Panc1 (cell line): ENCODE results near the gene FAM193A.

Source experiments
- POLR2AphosphoS5 ChIP-seq: IDR thresholded peaks from 2 replicates; pipeline ENCODE4 v1.6.1; 2012; ENCODE audit warnings: mild to moderate bottlenecking, low read depth, low read length, moderate library complexity
- SIN3A ChIP-seq: IDR thresholded peaks from 2 replicates; pipeline ENCODE4 v1.6.1; 2012; ENCODE audit warnings: low read depth, mild to moderate bottlenecking, low read length, moderate library complexity, borderline replicate concordance; ENCODE audit not compliant: insufficient read depth
- TF ChIP-seq, protein P1 (sequence below): fragments of 450-650 bp; IDR thresholded peaks from 2 replicates; pipeline ENCODE4 v1.5.1; 2017; ENCODE audit warnings: mild to moderate bottlenecking
- TF ChIP-seq, protein P2 (sequence below), 2 experiments: IDR thresholded peaks; 2 replicates each; pipeline ENCODE4 v1.6.1; 2011 to 2012; ENCODE audit warnings: low read depth in 2 of 2, control low read depth in 1 of 2, low read length in 1 of 2, mild to moderate bottlenecking in 1 of 2, moderate library complexity in 1 of 2; ENCODE audit not compliant: insufficient read depth in 1 of 2

GRCh38 chr4:2576290-2576689, 39.8 kb downstream of the FAM193A start:
- TF ChIP-seq, protein P1, sequence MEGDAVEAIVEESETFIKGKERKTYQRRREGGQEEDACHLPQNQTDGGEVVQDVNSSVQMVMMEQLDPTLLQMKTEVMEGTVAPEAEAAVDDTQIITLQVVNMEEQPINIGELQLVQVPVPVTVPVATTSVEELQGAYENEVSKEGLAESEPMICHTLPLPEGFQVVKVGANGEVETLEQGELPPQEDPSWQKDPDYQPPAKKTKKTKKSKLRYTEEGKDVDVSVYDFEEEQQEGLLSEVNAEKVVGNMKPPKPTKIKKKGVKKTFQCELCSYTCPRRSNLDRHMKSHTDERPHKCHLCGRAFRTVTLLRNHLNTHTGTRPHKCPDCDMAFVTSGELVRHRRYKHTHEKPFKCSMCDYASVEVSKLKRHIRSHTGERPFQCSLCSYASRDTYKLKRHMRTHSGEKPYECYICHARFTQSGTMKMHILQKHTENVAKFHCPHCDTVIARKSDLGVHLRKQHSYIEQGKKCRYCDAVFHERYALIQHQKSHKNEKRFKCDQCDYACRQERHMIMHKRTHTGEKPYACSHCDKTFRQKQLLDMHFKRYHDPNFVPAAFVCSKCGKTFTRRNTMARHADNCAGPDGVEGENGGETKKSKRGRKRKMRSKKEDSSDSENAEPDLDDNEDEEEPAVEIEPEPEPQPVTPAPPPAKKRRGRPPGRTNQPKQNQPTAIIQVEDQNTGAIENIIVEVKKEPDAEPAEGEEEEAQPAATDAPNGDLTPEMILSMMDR, result no peak
- TF ChIP-seq SIN3A (no peak), POLR2AphosphoS5 (no peak)
- TF ChIP-seq, protein P2, sequence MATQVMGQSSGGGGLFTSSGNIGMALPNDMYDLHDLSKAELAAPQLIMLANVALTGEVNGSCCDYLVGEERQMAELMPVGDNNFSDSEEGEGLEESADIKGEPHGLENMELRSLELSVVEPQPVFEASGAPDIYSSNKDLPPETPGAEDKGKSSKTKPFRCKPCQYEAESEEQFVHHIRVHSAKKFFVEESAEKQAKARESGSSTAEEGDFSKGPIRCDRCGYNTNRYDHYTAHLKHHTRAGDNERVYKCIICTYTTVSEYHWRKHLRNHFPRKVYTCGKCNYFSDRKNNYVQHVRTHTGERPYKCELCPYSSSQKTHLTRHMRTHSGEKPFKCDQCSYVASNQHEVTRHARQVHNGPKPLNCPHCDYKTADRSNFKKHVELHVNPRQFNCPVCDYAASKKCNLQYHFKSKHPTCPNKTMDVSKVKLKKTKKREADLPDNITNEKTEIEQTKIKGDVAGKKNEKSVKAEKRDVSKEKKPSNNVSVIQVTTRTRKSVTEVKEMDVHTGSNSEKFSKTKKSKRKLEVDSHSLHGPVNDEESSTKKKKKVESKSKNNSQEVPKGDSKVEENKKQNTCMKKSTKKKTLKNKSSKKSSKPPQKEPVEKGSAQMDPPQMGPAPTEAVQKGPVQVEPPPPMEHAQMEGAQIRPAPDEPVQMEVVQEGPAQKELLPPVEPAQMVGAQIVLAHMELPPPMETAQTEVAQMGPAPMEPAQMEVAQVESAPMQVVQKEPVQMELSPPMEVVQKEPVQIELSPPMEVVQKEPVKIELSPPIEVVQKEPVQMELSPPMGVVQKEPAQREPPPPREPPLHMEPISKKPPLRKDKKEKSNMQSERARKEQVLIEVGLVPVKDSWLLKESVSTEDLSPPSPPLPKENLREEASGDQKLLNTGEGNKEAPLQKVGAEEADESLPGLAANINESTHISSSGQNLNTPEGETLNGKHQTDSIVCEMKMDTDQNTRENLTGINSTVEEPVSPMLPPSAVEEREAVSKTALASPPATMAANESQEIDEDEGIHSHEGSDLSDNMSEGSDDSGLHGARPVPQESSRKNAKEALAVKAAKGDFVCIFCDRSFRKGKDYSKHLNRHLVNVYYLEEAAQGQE (IDR thresholded peaks at IDR 0.05; ENCODE audit: insufficient read depth in 1 of 2, low read depth in 2 of 2, low read length in 1 of 2), result no peak
